GM13976 (cell line): ENCODE data around the gene SLC6A13.

ENCODE experiments used
- DNase-seq: peaks from one replicate; pipeline ENCODE4 v3.0.0; 2012; ENCODE audit warnings: low spot score
- in situ Hi-C: fragments of 300-500 bp; cut with MboI; formaldehyde crosslinking; loops from one replicate; pipeline ENCODE4 v1.12.0; 2022; ENCODE audit warnings: low sequenced_read_pairs, mixed read lengths, inconsistent platforms; ENCODE audit not compliant: unreplicated experiment
- TF ChIP-seq, protein P1 (sequence below): IDR thresholded peaks from 2 replicates; pipeline ENCODE4 v1.5.1; 2012; ENCODE audit warnings: borderline replicate concordance, mild to moderate bottlenecking; ENCODE audit not compliant: insufficient read depth; ENCODE audit errors: extremely low read depth, missing control alignments, control extremely low read depth

The SLC6A13 gene

DNA sequence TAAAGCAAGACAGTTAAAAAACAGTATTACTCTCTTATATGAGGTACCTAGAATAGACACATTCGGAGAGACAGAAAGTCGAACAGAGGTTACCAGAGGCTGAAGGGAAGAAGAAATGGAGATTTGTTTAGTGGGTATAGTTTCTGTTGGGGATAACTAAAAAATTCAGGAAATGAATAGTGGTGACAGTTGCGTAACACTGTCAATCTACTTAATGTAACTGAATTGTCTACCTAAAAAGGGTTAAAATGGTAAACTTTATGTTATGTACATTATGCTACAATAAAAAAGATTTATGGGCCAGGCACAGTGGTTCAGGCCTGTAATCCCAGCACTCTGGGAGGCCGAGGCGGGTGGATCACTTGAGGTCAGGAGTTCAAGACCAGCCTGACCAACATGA is 30.6 kb upstream of the SLC6A13 start:
- in situ Hi-C loops: no loop called here
- TF ChIP-seq, protein P1, sequence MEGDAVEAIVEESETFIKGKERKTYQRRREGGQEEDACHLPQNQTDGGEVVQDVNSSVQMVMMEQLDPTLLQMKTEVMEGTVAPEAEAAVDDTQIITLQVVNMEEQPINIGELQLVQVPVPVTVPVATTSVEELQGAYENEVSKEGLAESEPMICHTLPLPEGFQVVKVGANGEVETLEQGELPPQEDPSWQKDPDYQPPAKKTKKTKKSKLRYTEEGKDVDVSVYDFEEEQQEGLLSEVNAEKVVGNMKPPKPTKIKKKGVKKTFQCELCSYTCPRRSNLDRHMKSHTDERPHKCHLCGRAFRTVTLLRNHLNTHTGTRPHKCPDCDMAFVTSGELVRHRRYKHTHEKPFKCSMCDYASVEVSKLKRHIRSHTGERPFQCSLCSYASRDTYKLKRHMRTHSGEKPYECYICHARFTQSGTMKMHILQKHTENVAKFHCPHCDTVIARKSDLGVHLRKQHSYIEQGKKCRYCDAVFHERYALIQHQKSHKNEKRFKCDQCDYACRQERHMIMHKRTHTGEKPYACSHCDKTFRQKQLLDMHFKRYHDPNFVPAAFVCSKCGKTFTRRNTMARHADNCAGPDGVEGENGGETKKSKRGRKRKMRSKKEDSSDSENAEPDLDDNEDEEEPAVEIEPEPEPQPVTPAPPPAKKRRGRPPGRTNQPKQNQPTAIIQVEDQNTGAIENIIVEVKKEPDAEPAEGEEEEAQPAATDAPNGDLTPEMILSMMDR: no peak
- DNase-seq: no peak

DNA sequence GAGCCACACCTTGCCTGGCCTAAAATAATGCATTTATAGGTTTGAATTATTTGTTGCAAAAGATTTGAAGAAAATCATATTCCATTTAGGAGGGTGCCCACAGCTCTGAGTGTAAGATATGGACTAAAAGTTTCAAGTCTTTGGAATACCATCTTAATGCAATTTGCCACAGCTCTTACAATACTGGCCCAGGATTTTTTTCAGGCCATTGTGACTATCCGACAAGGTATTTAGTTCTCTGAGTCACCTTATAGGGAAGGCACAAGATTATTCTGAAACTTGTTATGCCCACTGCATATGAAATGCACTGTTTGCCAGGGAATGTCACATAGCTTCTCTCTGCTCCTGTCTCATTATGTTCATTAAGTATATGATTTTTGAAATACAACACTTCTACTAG is 29.6 kb upstream of the SLC6A13 start:
- in situ Hi-C loops: no loop called here
- TF ChIP-seq, protein P1: no peak
- no peak for DNase-seq

DNA sequence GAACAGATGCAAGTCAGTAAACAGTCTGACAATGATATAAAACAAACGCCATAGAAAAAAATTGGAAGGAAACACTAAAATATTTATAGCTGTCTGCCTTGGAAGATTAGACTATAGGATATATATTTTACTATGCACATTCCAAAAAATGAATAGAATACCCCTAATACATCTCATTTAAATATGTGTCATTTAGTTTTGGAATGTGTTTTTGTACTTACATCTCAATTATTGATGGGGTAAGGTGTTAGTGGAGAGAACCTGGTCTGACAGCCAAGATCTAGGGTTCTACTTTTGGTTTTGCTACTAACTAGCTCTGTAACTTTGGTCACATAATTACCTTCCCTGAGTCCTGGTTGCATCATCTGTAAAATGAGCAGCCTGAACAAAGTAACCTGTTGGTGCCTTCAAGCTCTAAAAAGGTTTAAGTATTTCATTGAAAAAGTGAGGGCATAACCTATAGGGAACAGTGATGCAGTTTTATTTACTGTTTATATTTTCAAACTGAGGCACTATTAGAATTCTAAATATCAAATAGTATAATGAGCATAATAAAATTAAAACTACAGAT is 28.6 kb upstream of the SLC6A13 start:
- TF ChIP-seq, protein P1: no peak
- no peak for DNase-seq

DNA sequence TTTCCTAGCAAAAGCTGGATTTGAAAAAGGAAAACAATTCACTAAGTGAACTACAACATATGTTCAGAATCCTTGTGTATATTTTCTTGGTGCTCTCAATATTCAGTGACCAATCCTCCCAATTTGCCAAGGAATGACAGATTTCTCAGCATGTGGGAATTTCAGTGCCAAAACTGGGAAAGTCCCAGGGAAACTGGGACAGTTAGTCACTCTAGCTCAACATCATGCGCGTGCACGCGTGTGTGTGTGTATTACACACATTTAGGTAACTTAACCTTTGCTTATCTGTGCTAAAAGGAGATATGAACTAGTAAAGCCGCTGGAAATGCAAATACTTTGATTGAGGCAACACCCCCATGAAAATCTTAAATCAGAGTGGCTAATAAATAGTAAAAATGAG is 26.1 kb upstream of the SLC6A13 start:
- DNase-seq: no peak
- in situ Hi-C loops: no loop called here

More for the DNA sequence above, 28.6 kb upstream of the SLC6A13 start:
- in situ Hi-C loops: no loop called here

DNA sequence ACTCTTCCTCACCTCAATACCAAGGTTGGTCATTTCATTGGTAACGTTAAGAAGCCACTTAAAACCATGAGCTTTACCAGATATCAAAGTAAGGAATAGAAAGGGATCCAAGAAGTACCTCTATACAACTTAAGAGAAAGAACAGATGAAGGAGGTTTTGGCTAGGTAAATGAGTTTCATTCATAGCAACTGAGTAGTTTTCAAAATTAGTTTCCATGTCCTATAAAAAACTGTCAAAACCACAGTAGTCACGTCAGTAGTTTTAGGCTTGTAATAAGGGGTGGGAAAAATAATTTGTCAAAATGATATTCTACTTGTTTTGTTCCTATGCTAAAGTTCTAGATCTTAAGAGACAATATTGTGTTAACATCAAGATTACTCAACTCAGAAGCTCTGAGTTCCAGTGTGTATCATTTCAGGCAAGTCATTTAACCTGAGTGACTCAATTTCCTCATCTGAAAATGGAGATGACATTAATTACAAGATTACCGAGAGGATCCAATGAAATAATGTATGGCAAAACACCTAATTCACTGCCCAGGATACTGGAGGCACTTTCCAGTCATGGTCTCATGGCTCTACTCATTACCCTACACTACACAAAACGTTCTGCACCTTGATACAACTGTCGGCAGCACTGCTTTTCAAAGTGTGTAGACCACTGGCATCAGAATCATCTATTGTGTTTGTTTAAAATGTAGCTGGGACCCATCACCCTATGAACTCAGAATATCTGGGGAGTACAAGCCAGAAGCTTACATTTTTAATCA is 24.1 kb upstream of the SLC6A13 start:
- no peak for DNase-seq
- in situ Hi-C loops: no loop called here
- TF ChIP-seq, protein P1: no peak

More for the DNA sequence above, 26.1 kb upstream of the SLC6A13 start:
- TF ChIP-seq, protein P1: no peak

DNA sequence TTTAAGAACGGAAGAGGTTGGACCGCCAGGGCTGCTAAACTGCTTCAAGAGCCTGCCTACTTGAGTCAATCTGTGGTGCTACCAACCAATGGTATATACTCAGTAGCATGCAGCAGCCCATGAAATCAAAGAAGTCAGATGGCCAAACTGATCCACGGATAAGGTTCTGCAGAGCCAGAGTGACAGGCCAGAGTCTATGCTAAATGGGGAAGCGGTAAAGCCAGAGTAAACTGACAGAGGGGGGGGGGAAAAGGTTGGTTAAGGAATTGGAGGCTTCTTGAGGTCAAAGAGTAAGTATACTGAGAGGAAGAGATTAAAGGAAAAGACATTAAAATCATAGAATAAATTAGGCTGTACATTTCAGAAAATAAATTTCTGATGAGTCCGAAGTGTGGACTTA is 15.4 kb upstream of the SLC6A13 start:
- TF ChIP-seq, protein P1: no peak
- in situ Hi-C loops: no loop called here
- no peak for DNase-seq
